HG03280 (cell line): Measurements from ENCODE around the gene SLC46A2.

Source experiments
- ATAC-seq: cut with Tn5 transposase; IDR thresholded peaks from one replicate; pipeline ENCODE4 v1.9.1; 2021; ENCODE audit warnings: mild to moderate bottlenecking, moderate library complexity; ENCODE audit not compliant: unreplicated experiment

The SLC46A2 gene

DNA sequence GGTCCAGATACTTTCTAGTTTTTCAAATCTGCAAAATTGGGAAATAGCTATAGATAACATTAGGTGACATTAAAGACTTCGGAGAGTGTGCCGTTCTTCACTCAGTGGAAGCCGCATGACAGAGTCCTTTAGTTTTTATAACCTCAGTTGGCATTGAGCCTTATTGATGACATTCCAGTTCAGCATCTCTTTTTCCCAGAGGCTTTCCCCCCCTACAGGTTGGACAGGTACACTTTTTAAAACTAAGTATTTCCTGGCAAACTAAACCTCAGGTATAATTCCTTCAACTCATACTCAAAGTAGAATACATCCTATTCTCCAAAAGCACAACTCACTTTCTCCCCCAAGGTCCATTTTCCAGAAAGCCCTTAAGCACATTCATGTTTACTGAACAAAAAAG lies 58.7 kb downstream of the SLC46A2 start:
- ATAC-seq: no peak

DNA sequence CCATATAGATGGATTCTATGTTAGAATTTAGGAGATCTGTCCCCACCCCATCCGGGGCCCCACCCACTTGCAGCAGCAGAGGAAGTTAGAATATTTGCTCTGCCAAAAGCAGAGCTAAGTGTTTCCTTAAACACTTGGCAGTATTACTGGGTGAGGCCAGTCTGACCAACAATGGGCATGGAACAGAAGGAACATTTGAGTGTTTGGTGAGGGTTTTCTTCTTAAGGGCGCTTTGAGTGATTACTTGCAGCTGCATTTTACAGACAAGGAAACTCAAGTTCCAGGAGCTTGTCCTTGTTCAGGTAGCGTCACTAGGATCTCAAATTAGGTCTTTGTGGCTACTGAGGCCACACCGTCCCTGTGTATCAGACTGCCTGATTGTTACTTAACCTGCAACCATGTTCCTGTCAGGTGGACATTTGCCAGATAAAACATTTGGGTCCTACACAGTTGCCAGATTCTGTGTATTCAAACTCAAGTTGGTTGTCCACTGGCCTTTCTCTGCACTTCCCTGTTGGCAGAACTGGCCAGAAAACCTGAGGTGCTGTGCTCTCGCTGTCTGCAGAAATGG lies 59.3 kb downstream of the SLC46A2 start:
- no peak for ATAC-seq
